OCI-LY1 (cell line): Measurements from ENCODE around the gene AGK.

Source experiments
- H2AFZ ChIP-seq: fragments of 200-600 bp; sonication (generic), shearing (Covaris generic); 2 replicates; pipeline ENCODE4 v1.6.0; 2014; ENCODE audit warnings: antibody characterized with exemption, mild to moderate bottlenecking, low read length
- H3F3A ChIP-seq: fragments of 200-600 bp; sonication (generic), shearing (Covaris generic); 2 replicates; pipeline ENCODE4 v1.6.0; 2014; ENCODE audit warnings: mild to moderate bottlenecking, antibody characterized with exemption, low read length, moderate library complexity; ENCODE audit not compliant: insufficient read depth
- H3K27ac ChIP-seq: fragments of 200-600 bp; sonication (generic); 2 replicates; pipeline ENCODE4 v1.5.1; 2014; ENCODE audit warnings: low read length, mixed run types, mild to moderate bottlenecking, low read depth; ENCODE audit not compliant: poor library complexity, severe bottlenecking
- H3K27me3 ChIP-seq: fragments of 200-600 bp; sonication (generic); 2 replicates; pipeline ENCODE4 v1.6.0; 2014; ENCODE audit warnings: antibody characterized with exemption, mild to moderate bottlenecking, low read length, moderate library complexity; ENCODE audit not compliant: insufficient read depth
- H3K36me3 ChIP-seq: fragments of 200-600 bp; sonication (generic); 2 replicates; pipeline ENCODE4 v1.6.1; 2014; ENCODE audit warnings: mild to moderate bottlenecking, antibody characterized with exemption, low read length, moderate library complexity, mixed read lengths; ENCODE audit not compliant: insufficient read depth
- H3K4me1 ChIP-seq: fragments of 200-600 bp; sonication (generic); 2 replicates; pipeline ENCODE4 v1.5.1; 2014; ENCODE audit warnings: mild to moderate bottlenecking, low read length, moderate library complexity; ENCODE audit not compliant: insufficient read depth, severe bottlenecking
- H3K4me2 ChIP-seq: fragments of 200-600 bp; sonication (generic), shearing (Covaris generic); 2 replicates; pipeline ENCODE4 v1.6.1; 2014; ENCODE audit warnings: low read length
- H3K4me3 ChIP-seq: fragments of 200-600 bp; sonication (generic); 2 replicates; pipeline ENCODE4 v1.5.1; 2014; ENCODE audit warnings: low read length, low read depth, mild to moderate bottlenecking, mixed read lengths; ENCODE audit not compliant: poor library complexity, severe bottlenecking
- H3K79me2 ChIP-seq: fragments of 200-600 bp; shearing (Covaris generic); 2 replicates; pipeline ENCODE4 v1.6.1; 2016; ENCODE audit warnings: mixed run types, low read length, mixed read lengths; ENCODE audit not compliant: insufficient read depth
- H3K9ac ChIP-seq: fragments of 200-600 bp; sonication (generic), shearing (Covaris generic); 2 replicates; pipeline ENCODE4 v1.6.1; 2014; ENCODE audit warnings: mild to moderate bottlenecking, low read length, mixed read lengths
- H3K9me2 ChIP-seq: fragments of 200-600 bp; sonication (generic), shearing (Covaris generic); 2 replicates; pipeline ENCODE4 v1.6.1; 2014; ENCODE audit warnings: low read depth, mild to moderate bottlenecking, low read length, mixed read lengths
- H3K9me3 ChIP-seq: fragments of 200-600 bp; shearing (Covaris generic); 2 replicates; pipeline ENCODE4 v1.6.1; 2014; ENCODE audit warnings: low read length, mixed read lengths
- H4K20me1 ChIP-seq: fragments of 200-600 bp; sonication (generic), shearing (Covaris generic); 2 replicates; pipeline ENCODE4 v1.6.0; 2016; ENCODE audit warnings: mild to moderate bottlenecking, low read length; ENCODE audit not compliant: insufficient read depth
- CTCF ChIP-seq: fragments of 200-600 bp; sonication (generic), shearing (Covaris generic); IDR thresholded peaks from 2 replicates; pipeline ENCODE4 v1.5.1; 2017; ENCODE audit warnings: mild to moderate bottlenecking, antibody characterized with exemption, low read length, moderate library complexity, mixed read lengths
- EZH2 ChIP-seq: fragments of 200-600 bp; sonication (generic), shearing (Covaris generic); IDR thresholded peaks from 2 replicates; pipeline ENCODE4 v1.8.0; 2017; ENCODE audit warnings: borderline replicate concordance, mixed run types, mild to moderate bottlenecking, antibody characterized with exemption, low read length, moderate library complexity, mixed read lengths

Gene AGK

GRCh38 chr7:141587304-141587703 is 36.1 kb downstream of the AGK start:
- Histone ChIP-seq H3K27ac (no peak overlapping the region), H3K79me2 (no peaks in the 10 kb centered on the region), H2AFZ (no peak overlapping the region)

GRCh38 chr7:141588912-141589311 is 37.7 kb downstream of the AGK start:
- Histone ChIP-seq H3K9ac (no peak overlapping the region), H3K79me2 (no peaks in the 10 kb centered on the region), H3K4me2 (no peak overlapping the region), H3K36me3 (peaks cover 8% of the 10 kb centered on the region; the same call in 1 of the 2 replicates), H3K4me1 (no peaks in the 10 kb centered on the region), H3K27ac (no peak overlapping the region), H3F3A (no peaks in the 10 kb centered on the region), H3K27me3 (no peaks in the 10 kb centered on the region), H2AFZ (no peak overlapping the region), H3K4me3 (no peak overlapping the region), H3K9me2 (no peaks in the 10 kb centered on the region), H3K9me3 (no peaks in the 10 kb centered on the region), H4K20me1 (no peaks in the 10 kb centered on the region)
- TF ChIP-seq EZH2 = no peak
- no peak for TF ChIP-seq CTCF

More at GRCh38 chr7:141587304-141587703, 36.1 kb downstream of the AGK start:
- no peak overlapping the region for H3K9ac ChIP-seq
- H3K9me3 ChIP-seq = no peaks in the 10 kb centered on the region
- no peaks in the 10 kb centered on the region for H3K4me1 ChIP-seq
- no peaks in the 10 kb centered on the region for H4K20me1 ChIP-seq
- H3K36me3 ChIP-seq = no peaks in the 10 kb centered on the region
- no peaks in the 10 kb centered on the region for H3K27me3 ChIP-seq
- no peak overlapping the region for H3K4me3 ChIP-seq
- no peak overlapping the region for H3K4me2 ChIP-seq
- TF ChIP-seq CTCF (no peak), EZH2 (no peak)
- no peaks in the 10 kb centered on the region for H3F3A ChIP-seq
- H3K9me2 ChIP-seq = no peaks in the 10 kb centered on the region

GRCh38 chr7:141590071-141590470 is 38.9 kb downstream of the AGK start:
- no peak overlapping the region for H3K4me2 ChIP-seq
- no peaks in the 10 kb centered on the region for H4K20me1 ChIP-seq
- no peaks in the 10 kb centered on the region for H3K9me3 ChIP-seq
- no peak overlapping the region for H3K9ac ChIP-seq
- peaks cover 8% of the 10 kb centered on the region; the same call in 1 of the 2 replicates for H3K36me3 ChIP-seq
- no peaks in the 10 kb centered on the region for H3K4me1 ChIP-seq
- no peaks in the 10 kb centered on the region for H3K27me3 ChIP-seq
- no peaks in the 10 kb centered on the region for H3K79me2 ChIP-seq
- H3K27ac ChIP-seq = no peak overlapping the region
- H3K4me3 ChIP-seq = no peak overlapping the region
- no peak overlapping the region for H2AFZ ChIP-seq
- H3K9me2 ChIP-seq = no peaks in the 10 kb centered on the region
- no peak for TF ChIP-seq EZH2
- no peak for TF ChIP-seq CTCF
- no peaks in the 10 kb centered on the region for H3F3A ChIP-seq
